Stimulated activated CD4-positive, alpha-beta T cell treated with anti-CD3 and anti-CD28 coated beads, Interleukin-15, amount 100 ng/mL, for 48 hours (primary cell): Measurements from ENCODE around the gene OTOS.

Experiments used
- DNase-seq, 2 donors: peaks; one replicate each; pipeline ENCODE4 v3.0.0-alpha.2; 2020; ENCODE audit warnings: low read depth in 2 of 2

Gene OTOS

DNA sequence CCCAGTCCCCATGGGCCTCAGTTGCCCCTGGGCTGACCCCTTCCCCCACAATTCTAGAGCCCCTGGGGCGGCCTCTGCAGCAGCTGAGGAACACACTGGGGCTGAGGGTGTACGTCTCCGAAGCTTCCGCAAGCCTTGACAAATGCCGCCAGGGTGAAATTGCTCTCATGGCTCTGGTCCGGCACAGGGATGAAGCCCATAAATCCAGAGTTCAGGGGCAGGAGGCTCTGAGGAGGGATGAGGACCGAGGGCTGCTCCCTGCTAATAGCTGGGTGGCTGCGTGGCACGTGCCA, 27.1 kb upstream of the OTOS start:
- DNase-seq: no peak

DNA sequence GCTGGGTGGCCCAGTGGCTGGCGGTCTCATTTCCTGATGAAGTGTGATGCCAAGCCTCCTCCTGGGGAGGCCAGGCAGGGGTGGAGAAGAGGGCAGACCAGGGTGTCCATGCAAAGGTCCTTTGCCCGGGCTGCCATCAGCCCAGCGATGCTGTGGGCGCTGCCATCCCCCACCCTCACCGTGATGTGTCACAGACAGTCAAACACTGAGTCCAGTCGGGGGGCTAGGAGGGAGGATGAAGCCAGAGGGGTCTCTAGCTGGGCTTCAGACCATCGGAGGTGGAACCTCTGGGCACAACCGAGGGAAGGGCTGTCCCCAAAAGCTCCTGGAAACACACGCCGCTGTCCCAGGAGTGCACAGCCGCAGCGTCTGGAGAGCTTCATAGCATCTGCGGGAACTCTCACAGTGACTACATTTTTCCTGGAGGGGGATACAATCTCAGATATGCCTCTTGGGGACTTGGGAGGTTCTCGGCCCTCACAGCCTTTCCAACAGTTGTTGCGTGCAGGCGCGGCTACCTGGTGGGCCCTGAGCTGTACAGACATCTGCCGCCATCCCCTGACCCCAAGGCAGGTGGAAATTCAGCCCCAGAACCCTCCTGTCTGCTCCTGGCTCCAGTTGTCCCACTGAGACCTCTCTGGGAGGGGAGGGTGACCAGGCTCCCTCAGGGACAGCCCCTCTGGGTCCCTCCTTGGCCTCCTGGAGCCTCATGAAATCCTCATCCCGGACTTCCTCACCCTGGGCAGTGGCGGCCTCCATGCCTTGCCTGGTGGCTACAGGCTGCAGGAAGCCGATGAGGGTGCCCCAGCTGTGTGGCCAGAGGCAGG, 26.5 kb upstream of the OTOS start:
- no peak for DNase-seq

- no peak for DNase-seq
Observed at GRCh38 chr2:240166191-240166590, 25.7 kb upstream of the OTOS start.

DNA sequence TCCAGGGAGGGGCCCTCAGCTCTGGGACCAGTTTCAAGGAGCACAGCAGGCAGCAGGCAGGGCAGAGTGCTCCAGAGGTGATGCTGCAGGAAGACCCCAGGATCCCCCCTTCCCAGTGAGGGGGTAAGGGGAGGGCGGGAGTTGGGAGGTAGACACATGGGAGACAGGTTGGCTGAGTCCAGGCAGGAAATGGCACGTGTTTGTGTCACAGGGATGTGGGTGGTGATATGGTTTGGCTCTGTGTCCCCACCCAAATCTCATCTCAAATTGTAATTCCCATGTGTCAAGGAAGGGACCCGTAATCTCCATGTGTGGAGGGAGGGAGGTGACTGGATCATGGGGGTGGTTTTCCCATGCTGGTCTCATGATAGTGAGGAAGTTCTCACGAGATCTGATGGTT, 25.2 kb upstream of the OTOS start:
- no peak for DNase-seq

GRCh38 chr2:240165034-240165433, 24.6 kb upstream of the OTOS start:
- DNase-seq: no peak

- DNase-seq: no peak
Observed at GRCh38 chr2:240164586-240164985, 24.1 kb upstream of the OTOS start.

DNA sequence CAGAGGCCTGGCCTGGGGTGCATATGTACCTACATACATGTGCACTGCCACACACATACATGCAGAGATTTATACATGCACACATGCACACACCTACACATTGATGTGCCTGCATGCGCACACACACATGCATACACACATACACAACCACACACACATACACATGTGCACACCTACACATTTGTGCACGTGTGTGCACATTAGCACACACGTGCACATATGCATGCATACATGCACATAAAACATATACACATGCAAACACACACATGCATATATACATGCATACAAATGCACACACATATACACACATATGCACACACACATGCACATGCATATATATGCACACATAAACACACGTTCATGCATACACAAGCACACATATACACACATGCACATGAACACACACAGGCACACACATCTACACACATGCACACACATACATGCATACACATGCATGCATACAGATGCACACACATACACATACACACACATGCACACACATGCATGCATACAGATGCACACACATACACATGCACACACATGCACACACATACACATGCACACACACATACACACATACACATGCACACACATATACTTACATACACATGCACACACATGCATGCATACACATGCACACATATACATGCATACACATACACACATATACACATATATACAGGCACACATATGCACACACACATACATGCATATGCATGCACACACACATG, 23.6 kb upstream of the OTOS start:
- no peak for DNase-seq

DNA sequence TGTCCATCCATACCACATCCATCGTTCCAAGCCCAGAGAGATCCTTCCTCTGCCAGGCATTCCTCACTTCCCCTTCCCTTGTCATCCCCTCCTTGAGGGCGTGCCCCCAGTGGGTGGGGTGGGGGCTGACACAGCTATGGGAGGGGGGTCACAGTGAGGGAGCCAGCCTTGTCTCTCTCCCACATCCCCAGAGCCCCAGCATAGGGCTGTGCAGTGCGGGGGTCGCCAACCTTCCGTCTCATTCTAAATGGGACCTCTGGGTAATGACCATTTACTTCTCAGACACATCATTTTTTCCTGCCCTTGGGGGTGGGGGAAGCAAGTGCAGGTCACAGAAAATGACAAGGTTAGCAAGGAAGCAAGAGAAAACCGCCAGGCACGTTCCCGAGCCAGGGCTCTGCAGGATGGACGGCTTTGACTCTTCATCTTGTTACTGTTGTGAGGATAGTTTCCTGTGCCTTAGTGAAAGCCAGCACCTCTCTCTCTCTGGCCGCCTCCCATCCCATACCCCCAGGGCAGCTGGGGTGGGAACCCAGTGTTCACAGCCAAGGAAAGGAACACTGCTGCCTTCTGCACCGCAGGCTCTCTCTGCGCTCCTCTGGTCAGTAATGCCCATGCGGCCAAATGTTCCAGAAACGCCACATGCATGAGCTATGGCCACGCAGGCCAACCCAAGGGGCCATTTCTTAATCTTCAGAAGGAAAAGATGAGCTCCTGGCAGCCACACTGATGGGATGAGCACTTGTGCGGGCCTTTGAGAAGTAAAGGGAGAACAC, 22.7 kb upstream of the OTOS start:
- no peak for DNase-seq

GRCh38 chr2:240162531-240162930, 22.1 kb upstream of the OTOS start:
- DNase-seq: no peak

DNA sequence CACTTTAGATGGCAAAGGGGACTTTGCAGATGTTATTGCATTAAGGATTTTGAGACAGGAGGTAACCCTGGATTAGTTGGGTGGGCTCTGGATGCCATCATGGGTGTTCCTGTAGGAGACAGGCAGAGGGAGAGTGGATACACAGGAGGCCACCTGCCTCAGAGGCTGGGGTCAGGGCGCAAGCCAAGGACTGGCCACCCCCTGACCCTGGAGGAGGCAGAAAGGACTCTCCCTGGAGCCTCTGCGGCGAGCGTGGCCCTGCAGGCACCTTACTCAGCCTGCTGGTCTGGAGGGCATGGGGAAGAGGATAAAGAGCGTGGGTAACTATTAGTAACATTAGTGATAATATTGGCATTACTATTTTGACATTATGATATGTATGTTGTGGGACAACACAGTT, 21.6 kb upstream of the OTOS start:
- no peak for DNase-seq

DNA sequence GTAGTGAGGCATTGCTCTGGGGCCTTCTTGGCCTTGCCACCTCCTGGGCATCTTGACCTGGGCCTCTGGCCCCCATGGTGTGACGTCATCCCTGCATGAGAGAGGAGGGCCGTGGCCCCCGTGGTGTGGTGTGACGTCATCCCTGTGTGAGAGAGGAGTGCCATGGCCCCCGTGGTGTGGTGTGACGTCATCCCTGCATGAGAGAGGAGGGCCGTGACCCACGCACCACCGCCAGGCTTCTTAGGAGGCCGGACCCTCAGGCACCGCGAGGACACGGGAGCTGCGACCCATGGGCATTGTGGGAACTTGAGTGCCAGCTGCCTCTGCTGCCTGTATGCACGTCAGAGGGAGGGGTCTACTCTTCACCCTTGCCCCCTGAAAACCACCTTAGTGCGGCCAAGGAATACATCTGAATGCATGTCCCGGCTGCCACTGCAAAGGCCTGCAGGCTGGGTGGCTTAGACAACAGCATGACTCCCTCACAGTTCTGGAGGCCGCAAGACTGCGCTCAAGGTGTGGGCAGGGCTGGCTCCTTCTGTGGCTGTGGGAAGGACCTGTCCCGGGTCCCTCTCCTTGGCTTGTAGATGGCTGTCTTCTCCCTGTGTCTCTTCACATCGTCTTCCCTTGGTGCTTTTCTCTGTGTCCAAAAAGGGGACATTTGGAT, 20.8 kb upstream of the OTOS start:
- DNase-seq: no peak

- DNase-seq: no peak
Observed at GRCh38 chr2:240160291-240161086, 20.0 kb upstream of the OTOS start.

GRCh38 chr2:240159251-240159839, 18.9 kb upstream of the OTOS start:
- no peak for DNase-seq

DNA sequence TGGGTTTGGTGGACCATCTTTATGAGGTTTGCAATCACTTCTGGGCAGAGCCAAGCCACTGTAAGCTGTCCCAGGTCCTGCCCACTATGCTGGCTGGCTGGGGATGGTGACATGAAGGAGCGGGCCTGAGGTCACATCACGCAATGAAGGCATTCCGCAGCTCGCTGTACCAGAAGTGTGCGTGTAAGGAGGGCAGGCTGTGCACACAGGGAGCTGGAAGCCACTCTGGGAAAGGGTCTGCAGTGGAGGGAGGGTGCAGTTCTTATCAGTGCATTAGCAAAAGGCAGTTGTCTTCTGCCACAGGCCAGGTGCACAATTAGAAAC, 16.7 kb upstream of the OTOS start:
- DNase-seq: no peak

- DNase-seq: no peak
Observed at GRCh38 chr2:240156435-240157146, 16.1 kb upstream of the OTOS start.

DNA sequence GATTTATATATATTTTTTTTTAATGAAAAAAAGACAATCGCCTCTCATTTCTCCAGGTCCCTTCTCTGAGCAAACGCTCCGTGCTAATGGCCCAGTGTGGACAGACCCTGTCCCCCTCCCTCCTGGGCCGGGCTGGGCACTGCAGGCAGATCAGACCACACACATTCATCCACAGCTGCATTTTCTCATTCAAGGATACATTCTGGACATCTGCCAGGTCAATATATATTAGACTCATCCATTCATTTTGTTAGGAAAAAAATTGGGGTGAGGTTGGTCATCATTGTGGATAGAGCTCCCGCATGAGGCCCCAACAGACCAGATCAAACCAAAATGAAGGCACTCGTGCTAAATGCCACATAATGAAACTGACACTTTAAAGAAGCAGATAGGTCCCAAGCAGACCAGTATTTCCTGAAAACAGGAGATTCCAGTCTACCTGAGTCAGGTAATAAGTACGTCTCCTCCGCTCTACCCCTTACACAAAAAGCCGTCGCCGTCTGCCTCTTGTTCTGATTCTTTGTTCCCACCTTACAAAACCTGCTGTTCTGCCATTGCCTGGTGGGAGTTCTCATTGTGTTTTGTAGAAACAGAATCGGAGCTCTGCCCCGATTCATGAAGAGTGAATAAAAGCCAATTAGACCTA, 15.4 kb upstream of the OTOS start:
- no peak for DNase-seq

GRCh38 chr2:240155048-240155744, 14.7 kb upstream of the OTOS start:
- no peak for DNase-seq

DNA sequence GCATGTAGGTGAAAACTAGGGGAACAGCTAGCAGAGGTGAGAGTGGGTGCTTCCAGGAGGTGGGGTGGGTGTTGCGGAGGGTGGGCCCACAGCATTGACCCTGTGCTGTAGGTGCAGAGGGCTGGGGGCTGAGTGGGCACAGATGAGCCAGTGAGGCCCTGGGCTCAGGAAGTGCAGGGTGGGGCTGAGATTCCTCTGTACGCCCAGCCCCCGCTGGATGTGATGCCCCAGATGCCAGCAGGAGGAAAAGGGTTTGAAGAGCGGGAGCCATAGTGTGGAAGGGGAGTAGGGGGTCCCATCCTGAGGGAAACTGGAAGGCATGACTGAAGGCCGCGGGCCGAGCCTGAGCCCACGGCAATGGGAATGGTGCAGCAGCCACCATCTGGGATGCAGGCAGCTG, 14.1 kb upstream of the OTOS start:
- DNase-seq: no peak

DNA sequence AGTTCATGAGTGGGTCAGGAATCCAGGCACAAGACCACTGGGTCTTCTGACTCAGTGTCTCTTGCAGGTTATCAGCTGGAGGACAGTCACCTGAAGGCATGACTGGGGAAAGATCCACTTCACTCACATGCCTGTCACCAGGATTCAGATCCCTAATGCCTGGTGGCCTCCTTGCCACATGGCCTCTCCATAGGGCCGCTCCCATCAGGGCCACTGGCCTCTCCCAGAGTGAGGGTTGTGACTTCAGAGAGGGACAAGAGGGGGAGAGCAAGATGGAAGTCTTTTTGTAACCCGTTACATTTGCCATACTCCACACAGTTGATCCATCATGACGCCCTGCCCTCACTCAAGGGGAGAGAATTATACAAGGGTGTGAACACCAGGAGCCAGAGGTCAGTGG, 13.0 kb upstream of the OTOS start:
- DNase-seq: no peak
